Stimulated activated CD8-positive, alpha-beta memory T cell treated with anti-CD3 and anti-CD28 coated beads, Interleukin-7, amount 100 ng/mL, for 48 hours (primary cell): ENCODE measurements around the gene IPCEF1.
"Not testable (repeated sequence)": the region's sequence is repeated elsewhere in the genome, so short reads cannot be mapped to it uniquely, and the experiment has no call there.

Experiments
- DNase-seq, 2 donors: peaks; one replicate each; pipeline ENCODE4 v3.0.0-alpha.2; 2020; ENCODE audit warnings: low read depth in 1 of 2; ENCODE audit errors: extremely low read depth in 1 of 2

Gene IPCEF1

DNA sequence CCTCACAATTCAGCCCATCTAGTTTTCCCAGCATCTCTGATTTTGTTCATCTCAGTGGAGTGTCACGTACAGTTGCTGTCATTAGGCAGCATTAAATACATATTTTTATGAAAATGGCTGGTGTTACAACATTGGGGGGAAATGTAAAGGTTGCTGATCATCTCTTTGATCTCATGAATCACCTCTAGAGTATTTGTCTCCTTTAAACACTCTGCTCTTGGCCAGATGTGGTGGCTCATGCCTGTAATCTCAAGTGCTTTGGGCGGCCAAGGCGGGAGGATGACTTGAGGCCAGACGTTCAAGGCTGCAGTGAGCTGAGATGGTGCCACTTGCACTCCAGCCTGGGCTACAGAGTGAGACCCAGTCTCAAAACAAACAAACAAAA lies 128.1 kb downstream of the IPCEF1 start:
- DNase-seq, result no peak

DNA sequence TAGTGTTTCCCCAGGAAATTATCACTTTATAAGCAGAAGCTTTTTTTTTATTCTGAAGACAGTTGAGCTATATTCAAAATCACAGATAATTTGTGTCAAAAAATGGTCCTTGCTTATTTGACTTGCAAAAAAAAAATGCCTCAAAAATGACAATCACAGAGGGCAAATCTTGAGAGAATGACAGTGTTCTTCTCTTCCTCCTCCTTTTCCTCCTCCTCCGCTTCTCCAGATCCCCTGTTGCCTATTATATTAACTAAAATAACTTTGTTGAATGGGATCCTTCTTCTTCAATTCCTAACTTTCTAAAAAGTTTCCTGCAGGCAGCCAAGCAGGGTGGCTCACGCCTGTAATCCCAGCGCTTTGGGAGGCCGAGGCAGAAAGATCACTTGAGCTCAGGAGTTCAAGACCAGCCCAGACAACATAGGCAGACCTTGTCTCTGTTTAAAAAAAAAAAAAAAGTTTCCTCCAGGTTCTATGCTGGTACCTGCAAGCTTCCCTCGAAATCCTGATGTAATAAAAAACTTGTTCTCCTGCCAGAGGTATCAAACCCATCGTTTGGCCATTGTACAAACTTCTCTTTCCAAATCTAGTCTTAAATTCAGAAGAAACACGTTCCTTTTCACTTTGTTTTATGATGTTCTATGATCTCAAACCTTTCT lies 128.6 kb downstream of the IPCEF1 start:
- no peak for DNase-seq

DNA sequence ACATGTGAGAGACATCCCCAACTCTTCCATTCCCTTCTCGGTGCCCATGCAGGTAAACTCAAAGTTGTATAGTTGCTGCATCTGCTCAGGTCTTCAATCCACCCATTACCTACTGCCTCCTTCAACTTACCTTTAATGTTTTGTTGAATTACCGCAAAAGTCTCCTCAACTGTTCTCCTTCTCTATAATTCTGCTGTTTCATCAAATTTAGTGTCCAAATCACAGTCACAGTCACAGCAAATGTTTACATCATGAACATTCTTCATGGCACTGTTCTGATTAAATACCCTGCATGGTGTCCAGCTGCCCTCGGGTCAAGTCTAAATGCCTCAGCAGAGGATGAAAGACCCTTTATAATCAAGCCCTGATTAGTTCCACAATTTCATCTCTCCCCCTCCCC lies 130.1 kb downstream of the IPCEF1 start:
- DNase-seq, result no peak

DNA sequence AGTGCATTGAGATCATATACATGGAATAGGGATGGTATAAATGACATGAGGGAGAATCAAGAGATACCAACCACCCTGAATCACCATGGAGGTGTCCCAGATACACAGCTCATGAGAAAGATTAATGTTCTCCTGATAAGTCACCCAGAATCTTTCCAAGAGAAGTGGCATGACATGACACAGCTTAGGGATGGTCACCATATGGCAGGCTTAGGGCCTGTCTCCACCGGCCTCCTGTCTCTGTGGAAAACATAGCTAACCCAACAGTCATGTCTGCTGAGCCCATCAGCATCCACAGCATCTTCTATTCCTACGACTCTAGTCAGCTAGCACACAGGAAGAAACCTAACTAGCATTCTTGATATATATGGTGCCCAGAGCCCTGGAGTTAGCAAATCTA lies 133.3 kb downstream of the IPCEF1 start:
- DNase-seq, result no peak

DNA sequence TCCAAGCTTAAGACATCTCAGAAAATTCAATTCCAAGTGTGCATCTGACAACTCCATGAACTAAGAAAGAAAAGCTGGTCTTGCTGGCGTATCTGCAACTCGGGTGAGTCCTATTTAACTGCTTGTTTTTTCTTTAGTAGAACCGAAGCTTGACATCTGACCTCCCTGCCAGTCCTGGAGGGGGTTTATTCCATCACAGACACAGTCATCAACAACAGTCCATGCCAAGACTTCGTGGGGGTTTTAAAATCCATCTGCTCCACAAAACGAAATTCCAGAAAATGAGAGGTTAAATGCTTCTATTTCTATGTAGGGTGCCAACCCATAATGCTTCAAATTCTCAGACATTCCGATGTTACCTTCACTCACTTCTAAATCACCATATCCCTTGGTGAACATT lies 133.9 kb downstream of the IPCEF1 start:
- DNase-seq, result no peak

DNA sequence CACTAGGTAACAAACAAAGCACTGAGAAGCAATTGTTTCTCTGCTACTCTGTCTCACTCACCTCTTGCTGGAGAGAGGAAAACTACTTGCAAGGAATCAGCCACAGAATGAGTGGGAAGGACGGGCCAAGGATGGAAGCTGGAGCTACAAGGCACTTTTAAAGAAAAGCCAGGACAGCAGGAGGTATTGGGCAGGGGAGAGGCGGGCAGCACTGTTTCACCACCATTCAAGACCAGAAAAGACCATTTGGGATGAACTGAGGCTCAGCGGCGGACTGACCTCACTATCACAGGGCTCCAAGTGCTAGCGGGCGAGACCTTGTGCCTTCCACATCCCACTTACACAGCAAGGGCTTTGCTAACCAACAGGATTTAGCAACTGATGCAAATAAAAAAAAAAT lies 137.4 kb downstream of the IPCEF1 start:
- no peak for DNase-seq

DNA sequence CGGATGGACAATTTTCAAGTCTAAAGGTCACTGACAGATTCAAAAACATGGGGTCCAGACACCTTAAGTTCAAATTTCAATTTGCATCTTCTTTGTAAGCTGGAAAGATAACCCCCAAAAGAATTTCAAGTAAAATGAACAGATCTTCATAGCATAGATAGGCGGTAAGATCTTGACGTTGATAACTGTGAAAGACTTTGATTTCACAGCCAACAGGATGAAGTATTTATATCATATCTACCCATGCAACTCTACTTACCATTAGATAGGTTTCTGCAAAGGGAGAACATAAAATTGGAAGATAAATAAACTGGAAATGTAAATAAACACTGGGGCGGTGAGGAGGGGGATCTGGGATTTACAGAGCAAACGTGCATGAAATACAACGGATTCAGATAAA lies 137.8 kb downstream of the IPCEF1 start:
- no peak for DNase-seq

DNA sequence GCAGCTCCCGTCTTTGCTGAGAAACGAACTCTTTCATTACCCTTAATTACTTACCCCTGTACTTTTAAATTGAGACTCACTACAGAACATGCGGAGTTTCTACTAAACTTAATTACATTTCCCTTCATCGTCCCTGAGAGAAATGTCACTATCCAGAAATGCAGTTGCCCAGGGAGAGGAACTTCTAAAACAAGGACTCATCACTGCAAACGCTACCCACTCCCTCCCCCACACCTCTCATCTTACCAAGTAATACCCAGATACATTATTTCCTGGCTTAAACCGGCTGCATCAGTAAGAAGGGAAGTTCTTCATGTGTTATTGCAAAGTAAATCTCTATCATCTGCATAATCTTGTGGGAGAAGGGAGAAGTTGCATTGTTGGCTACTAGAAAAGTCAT lies 138.3 kb downstream of the IPCEF1 start:
- DNase-seq, result no peak

DNA sequence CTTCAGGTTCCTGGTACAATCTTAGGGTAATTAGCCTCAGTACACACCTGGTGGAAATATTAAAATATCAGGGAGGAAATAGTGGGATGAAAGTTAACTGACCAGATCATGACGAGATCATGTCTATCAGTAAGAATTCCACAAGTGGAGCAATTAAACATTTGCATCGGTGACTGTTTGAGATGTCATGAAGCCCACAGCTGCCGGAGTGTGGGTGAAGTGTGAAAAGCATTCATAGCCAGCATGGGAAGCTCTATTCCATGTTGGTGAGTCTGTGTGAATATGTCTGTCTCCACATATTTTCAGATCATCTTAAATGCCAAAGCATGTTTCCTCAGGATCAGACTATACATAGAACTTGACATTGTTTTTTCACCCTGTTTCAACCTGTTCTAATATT lies 142.8 kb downstream of the IPCEF1 start:
- no peak for DNase-seq

DNA sequence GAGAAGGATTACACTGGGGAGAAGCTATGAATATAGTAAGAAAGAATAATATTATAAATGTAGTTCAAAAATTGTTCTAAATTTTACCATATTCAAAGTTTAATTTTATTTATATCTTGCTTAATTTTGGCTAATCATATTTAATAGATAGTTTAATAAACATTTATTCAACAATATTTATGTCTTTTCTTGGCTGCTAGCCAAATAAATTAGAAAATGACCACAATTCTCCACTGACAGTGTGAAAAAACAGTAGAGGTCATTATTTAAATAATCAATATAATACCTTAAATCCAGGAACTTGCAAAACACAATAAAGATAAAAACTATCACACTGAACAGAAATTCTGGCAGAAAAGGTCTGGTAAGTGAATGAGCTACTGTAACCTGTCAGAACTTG lies 145.9 kb downstream of the IPCEF1 start:
- no peak for DNase-seq

DNA sequence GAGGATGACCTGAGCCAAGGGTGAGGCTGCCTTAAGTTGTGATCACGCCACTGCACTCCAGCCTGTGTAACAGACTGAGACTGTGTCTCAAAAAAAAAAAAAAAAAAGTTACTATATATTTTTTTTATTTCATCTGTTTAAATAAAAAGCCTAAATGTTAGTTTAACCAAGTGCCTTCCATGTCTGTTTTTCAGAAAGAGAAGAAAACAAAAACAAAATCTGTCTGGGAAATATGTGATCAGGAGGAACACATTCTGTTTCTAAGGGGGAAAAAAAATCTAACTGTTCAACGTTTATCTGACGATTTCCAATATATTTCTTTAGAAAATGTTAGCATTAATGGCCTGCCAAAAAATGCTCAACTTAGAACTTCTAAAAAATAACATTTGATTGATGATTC lies 147.0 kb downstream of the IPCEF1 start:
- DNase-seq, result no peak

DNA sequence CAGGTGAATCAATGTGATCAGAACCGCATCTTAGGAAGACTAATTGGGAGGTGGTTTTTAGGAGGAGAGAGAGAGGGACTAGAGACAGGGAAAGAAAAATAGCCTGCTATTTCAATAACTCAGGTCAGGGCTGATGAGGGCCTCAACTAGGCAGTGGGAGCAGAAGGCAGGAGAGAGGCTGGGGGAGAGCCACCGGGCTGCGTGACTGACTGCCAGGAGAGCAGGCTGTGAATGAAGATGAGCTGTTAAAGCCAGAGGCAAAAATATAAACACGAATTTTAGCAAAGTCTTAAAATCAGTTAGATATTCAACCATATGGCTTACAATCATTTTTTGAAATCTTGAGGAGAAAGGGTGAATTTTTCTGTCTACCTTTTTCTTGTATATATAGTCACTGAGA lies 149.6 kb downstream of the IPCEF1 start:
- no peak for DNase-seq

DNA sequence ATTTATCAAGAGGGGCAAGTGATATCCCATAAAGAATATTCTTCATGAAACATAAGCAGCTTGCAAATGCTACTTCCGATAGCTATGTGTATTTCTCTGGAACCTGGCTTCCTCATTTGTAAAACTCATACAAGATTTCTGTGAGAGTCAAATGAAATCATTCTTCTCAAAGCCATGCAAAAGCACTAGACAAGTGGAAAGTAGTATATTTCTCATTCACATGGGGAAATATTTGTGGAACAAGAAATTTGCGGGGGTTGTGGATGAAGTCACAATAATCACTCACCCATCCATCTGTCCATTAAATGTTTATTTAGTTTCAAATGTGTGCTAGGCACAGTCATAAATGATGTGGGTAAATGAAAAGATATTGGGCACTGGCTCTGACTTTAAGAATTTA lies 150.5 kb downstream of the IPCEF1 start:
- no peak for DNase-seq

DNA sequence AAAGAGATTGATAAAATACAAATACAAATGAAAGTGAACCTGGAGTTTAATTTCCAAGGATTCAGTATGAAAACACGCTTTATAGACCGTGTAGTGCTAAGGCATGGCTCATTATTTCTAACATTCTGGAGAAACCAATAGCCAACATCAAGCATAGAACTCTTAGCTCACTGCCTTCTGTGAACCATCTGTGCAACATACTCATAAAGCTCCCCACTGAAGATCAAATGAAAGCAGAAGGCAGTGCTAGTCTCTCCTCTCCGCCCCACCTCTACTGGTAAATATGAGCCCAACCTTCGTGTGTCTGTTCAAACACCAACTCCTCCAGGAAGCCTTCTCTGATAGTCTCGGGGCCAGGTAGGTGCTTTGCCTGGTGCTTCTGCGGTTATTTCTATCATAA lies 153.6 kb downstream of the IPCEF1 start:
- no peak for DNase-seq

DNA sequence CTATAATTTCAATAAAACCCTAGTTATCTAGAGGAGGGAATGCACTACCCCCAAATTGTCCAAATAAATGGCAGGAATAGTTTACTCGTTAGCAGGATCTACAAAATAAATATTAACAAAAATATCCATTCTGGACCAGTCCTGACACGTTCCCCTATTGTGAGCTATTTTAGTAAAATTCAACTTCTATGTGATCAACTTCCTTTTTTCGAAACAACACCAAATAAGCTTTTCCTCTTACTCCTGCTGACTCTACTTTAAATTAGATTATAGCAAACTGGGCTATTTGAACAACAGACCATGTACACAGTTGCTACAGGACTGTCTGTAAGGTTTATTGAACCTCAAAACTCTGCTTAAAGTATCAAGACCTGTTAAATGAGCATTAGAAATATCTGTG lies 154.3 kb downstream of the IPCEF1 start:
- no peak for DNase-seq

DNA sequence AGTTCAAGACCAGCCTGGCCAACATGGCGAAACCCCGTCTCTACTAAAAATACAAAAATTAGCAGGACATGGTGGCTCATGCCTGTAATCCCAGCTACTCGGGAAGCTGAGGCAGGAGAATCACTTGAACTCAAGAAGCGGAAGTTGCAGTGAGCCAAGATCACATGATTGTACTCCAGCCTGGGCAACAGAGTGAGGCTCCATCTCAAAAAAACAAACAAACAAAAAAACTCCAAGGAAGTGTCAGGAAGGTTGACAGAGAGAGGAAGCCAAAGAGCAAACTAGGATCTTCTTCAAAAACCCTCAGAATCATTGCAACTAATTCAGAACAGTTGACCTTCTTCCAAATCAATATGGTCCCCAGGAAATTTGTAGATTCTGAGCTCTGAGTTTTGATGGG lies 154.9 kb downstream of the IPCEF1 start:
- not testable (repeated sequence) for DNase-seq

DNA sequence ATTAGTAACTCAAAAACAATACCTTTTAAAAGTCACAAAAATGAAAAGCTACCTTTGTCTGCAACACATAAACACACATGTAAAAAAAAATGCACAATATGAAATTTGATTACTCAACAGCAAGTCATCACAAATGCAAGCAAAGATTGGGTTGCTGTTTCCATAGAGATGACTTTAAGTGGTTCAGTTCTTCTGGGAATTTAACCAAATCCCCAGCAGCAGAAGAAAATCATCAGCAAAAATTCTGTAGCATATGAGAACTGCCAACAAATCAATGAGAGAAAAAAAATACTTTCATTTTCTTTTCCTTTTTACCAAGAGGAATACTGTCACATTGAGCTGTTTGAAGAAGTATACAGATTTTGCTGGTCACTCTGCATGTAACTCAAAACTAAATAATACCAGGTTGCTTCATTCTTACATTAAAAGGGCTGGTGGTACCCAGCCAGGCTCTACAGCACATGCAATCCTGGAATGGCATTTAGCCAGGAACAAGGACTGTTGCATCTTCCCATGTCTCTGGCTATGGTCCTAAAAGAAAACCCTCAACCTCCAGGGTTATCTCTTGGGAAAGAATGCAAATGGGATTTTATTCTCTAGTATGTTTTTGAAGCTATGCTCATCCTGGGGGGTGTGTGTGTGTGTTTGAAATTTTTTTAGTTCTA lies 159.3 kb downstream of the IPCEF1 start:
- DNase-seq, result no peak

DNA sequence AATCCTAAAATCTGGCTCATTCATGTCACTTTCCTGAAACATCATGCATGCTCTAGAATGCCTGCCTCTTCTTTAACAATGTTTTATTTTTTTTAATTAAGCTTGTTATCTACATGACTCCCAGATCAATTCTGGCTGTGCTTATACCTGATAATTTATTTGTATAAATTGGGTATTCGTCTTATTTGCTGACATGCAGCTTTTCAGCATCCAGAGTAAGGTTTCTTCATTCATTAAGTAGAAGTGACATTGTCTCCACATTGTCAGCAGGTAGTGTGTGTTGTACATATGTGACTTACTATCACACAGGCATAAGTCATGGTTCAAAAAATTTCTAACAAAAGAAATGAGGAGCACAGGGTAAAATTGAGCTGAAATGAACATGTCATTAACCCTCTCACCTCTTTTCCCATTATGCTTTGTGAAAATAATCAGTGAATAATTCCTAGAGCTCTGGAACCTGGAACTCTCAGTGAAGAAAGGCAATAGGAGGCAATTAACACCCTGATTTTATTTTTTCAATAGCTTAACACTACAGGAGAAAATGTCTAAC lies 160.2 kb downstream of the IPCEF1 start:
- no peak for DNase-seq

DNA sequence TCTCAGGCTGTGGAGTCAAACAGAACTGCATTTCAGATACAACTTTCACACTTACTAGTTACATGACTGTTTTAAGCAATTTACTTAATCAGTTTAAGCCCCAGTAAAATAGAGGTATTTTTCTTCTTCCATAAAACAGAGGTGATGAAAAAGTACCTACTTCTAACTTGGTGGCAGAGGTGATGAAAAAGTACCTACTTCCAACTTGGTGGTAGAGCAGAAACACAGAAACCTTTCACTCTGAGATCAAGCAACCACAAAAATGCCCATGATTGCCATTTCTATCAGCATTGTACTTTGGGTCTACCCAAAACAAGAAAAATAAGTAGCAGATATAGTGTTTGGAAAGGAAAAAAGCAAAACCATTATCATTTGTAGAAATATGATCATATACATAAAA lies 168.9 kb downstream of the IPCEF1 start:
- no peak for DNase-seq

DNA sequence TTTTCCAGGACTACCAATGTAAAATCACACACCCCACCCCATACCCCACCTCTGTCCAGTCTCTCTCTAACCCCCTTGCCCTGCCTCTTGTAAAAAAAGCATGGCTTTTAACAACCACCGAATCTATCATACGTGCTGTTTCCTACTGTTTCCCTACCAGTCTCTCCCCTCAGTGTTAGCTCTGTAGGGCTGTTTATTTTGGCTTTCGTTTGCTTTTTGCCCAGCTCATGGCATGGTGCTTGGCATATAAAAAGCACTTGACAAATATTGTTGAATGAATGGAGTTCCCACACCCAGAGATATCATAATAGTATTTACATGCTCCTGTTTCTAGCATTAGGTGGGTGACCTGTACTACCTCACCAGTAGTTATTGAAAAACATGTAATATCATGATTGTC lies 169.4 kb downstream of the IPCEF1 start:
- DNase-seq, result no peak

DNA sequence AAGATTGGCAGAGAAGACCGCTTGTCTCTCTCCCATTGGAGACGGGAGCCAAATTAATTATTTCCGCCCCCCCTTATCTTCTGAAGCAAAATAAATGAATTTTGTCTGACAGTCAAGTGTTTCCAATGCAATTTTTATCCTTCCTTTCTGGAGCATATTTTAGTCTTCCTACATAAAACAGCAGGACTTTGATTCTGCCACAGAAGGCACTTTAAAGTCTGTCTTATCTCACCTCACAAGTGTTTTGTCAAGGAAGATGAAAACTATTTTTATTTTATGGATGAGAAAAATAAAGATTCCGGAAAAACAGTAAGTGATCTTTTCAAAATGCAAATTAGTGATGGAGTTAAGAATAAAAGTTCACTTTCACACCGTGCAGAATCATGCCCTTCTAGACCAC lies 177.2 kb downstream of the IPCEF1 start:
- no peak for DNase-seq

DNA sequence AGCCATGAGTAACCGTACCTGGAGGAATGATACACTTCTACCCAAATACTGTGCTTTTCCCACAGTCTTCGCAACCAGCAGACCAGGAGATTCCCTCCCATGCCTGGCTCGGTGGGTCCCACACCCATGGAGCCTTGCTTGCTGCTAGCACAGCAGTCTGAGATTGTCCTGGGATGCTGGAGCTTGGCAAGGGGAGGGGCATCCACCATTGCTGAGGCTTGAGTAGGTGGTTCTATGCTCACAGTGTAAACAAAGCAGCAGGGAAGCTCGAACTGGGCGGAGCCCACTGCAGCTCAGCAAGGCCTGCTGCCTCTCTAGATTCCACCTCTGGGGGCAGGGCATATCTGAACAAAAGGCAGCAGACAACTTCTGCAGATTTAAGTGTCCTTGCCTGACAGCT lies 184.2 kb downstream of the IPCEF1 start:
- DNase-seq, result not testable (repeated sequence)

DNA sequence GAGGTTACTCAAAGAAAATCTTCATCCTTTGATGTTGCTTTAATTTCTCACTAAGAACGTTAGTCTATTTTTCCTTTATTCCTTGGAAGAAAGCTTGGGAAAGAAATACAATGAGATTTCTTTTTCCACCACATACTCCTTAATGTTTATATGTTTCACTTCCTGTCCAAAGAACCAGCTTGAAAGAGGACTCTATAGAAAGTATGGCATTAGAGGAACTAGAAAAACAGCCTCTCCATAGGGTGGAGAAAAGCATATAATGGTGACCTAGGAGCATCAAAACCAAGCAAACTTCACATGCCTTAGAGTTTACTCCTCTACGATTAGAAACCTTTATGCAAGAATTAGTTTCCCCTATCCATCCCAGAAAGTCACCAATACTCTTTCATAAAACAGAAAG lies 186.5 kb downstream of the IPCEF1 start:
- DNase-seq, result no peak
